ENCODE results near the gene EBPL. TPM values are rescaled to one million over a fixed set of nuclear protein-coding genes. Genes with fewer than 3 reads are reported as not detected.

EBPL gene
- total RNA-seq (31.4 TPM), polyA plus RNA-seq (ENCODE audit: insufficient read depth, low read depth, low replicate concordance) (36.8 TPM)
- long read RNA-seq, donor 1, transcript EBPL-201 (4 exons, 914 nt): major isoform, 19 of 43 reads
- long read RNA-seq, donor 1, transcript EBPL-203 (2 exons, 579 nt): minor isoform, 9 of 43 reads
- long read RNA-seq, donor 1, transcript EBPL-206 (3 exons, 810 nt): minor isoform, 12 of 43 reads
- long read RNA-seq, donor 1, partial matches to known transcripts: 0 of 43 reads
- long read RNA-seq, donor 1, other reads (novel, unspliced or antisense): 0 of 43 reads
- long read RNA-seq, donor 2, transcript EBPL-206 (3 exons, 810 nt): minor isoform, 13 of 64 reads
- long read RNA-seq, donor 2, transcript EBPL-203 (2 exons, 579 nt): minor isoform, 7 of 64 reads
- long read RNA-seq, donor 2, transcript EBPL-201 (4 exons, 914 nt): major isoform, 31 of 64 reads
- long read RNA-seq, donor 2, partial matches to known transcripts: 11 of 64 reads
- long read RNA-seq, donor 2, other reads (novel, unspliced or antisense): 0 of 64 reads
- long read RNA-seq, donor 3, transcript EBPL-203 (2 exons, 579 nt): minor isoform, 11 of 93 reads
- long read RNA-seq, donor 3, transcript EBPL-206 (3 exons, 810 nt): minor isoform, 20 of 93 reads
- long read RNA-seq, donor 3, transcript EBPL-201 (4 exons, 914 nt): major isoform, 51 of 93 reads
- long read RNA-seq, donor 3, transcript EBPL-204 (3 exons, 766 nt): minor isoform, 5 of 93 reads
- long read RNA-seq, donor 3, partial matches to known transcripts: 6 of 93 reads
- long read RNA-seq, donor 3, other reads (novel, unspliced or antisense): 0 of 93 reads
- long read RNA-seq, donor 4, transcript EBPL-201 (4 exons, 914 nt): major isoform, 28 of 61 reads
- long read RNA-seq, donor 4, transcript EBPL-206 (3 exons, 810 nt): minor isoform, 14 of 61 reads
- long read RNA-seq, donor 4, transcript EBPL-203 (2 exons, 579 nt): minor isoform, 11 of 61 reads
- long read RNA-seq, donor 4, partial matches to known transcripts: 5 of 61 reads
- long read RNA-seq, donor 4, other reads (novel, unspliced or antisense): 0 of 61 reads
- long read RNA-seq, donor 5, partial matches to known transcripts: 0 of 5 reads
- long read RNA-seq, donor 5, other reads (novel, unspliced or antisense): 0 of 5 reads
- long read RNA-seq, donor 6, transcript EBPL-203 (2 exons, 579 nt): minor isoform, 8 of 66 reads
- long read RNA-seq, donor 6, transcript EBPL-206 (3 exons, 810 nt): minor isoform, 14 of 66 reads
- long read RNA-seq, donor 6, transcript EBPL-201 (4 exons, 914 nt): major isoform, 36 of 66 reads
- long read RNA-seq, donor 6, partial matches to known transcripts: 5 of 66 reads
- long read RNA-seq, donor 6, other reads (novel, unspliced or antisense): 0 of 66 reads
- long read RNA-seq, donor 7, transcript EBPL-201 (4 exons, 914 nt): major isoform, 11 of 19 reads
- long read RNA-seq, donor 7, partial matches to known transcripts: 0 of 19 reads
- long read RNA-seq, donor 7, other reads (novel, unspliced or antisense): 0 of 19 reads
- long read RNA-seq, donor 8, transcript EBPL-203 (2 exons, 579 nt): minor isoform, 20 of 78 reads
- long read RNA-seq, donor 8, transcript EBPL-201 (4 exons, 914 nt): major isoform, 37 of 78 reads
- long read RNA-seq, donor 8, transcript EBPL-206 (3 exons, 810 nt): minor isoform, 19 of 78 reads
- long read RNA-seq, donor 8, partial matches to known transcripts: 0 of 78 reads
- long read RNA-seq, donor 8, other reads (novel, unspliced or antisense): 0 of 78 reads
- long read RNA-seq, donor 9, transcript EBPL-206 (3 exons, 810 nt): minor isoform, 8 of 34 reads
- long read RNA-seq, donor 9, transcript EBPL-201 (4 exons, 914 nt): major isoform, 19 of 34 reads
- long read RNA-seq, donor 9, transcript EBPL-203 (2 exons, 579 nt): minor isoform, 6 of 34 reads
- long read RNA-seq, donor 9, partial matches to known transcripts: 0 of 34 reads
- long read RNA-seq, donor 9, other reads (novel, unspliced or antisense): 0 of 34 reads
- long read RNA-seq, donor 10, transcript EBPL-206 (3 exons, 810 nt): minor isoform, 13 of 57 reads
- long read RNA-seq, donor 10, transcript EBPL-203 (2 exons, 579 nt): minor isoform, 5 of 57 reads
- long read RNA-seq, donor 10, transcript EBPL-201 (4 exons, 914 nt): major isoform, 26 of 57 reads
- long read RNA-seq, donor 10, partial matches to known transcripts: 10 of 57 reads
- long read RNA-seq, donor 10, other reads (novel, unspliced or antisense): 0 of 57 reads

- Histone ChIP-seq H3K9me3 (ENCODE audit: control insufficient read depth in 2 of 3, insufficient read depth in 1 of 3, low read length in 3 of 3) (no peaks in the 10 kb centered on the region), H3K27me3 (ENCODE audit: control insufficient read depth, insufficient read depth, low read length) (no peaks in the 10 kb centered on the region), H3K4me1 (ENCODE audit: control insufficient read depth in 2 of 3, insufficient read depth in 2 of 3, low read depth in 1 of 3, low read length in 3 of 3) (peaks cover 0 to 2% (median 0%) of the 10 kb centered on the region in 3 donors), H3K4me3 (ENCODE audit: low read length in 3 of 3) (peak within 1 kb of the TSS; percentile 47 to 88 (median 74)), H3K27ac (ENCODE audit: low read depth in 2 of 2, low read length in 2 of 2) (peak within 1 kb of the TSS; percentile 11 to 68), H3K9ac (ENCODE audit: low read length in 3 of 3) (peak within 1 kb of the TSS in 2 of 3 donors; percentile 64 to 81), H3K36me3 (ENCODE audit: control insufficient read depth in 2 of 3, insufficient read depth in 3 of 3, low read length in 3 of 3) (no peaks in the 10 kb centered on the region)
- peak; percentile 96 to 98 (median 97) for DNase-seq
- intact Hi-C loops (cut with DNase I): no loop called here
- FAIRE-seq: no peak
- no peak for TF ChIP-seq CTCF (IDR thresholded peaks at IDR 0.05; ENCODE audit: borderline replicate concordance, extremely low read depth, insufficient read depth)
Observed at GRCh38 chr13:49690995-49691784, at the start of gene EBPL. Gene EBPL, minus strand, starts transcription at chr13:49691486. Its CDS starts 62 bp downstream, at chr13:49691424.

- Histone ChIP-seq H3K36me3 (ENCODE audit: control insufficient read depth in 2 of 3, insufficient read depth in 3 of 3, low read length in 3 of 3) (peaks cover 0 to 4% (median 0%) of the 10 kb centered on the region in 3 donors), H3K9ac (ENCODE audit: low read length in 3 of 3) (no peak overlapping the region), H3K4me1 (ENCODE audit: control insufficient read depth in 2 of 3, insufficient read depth in 2 of 3, low read depth in 1 of 3, low read length in 3 of 3) (no peaks in the 10 kb centered on the region), H3K27me3 (ENCODE audit: control insufficient read depth, insufficient read depth, low read length) (no peaks in the 10 kb centered on the region), H3K4me3 (ENCODE audit: low read length in 3 of 3) (no peak overlapping the region), H3K9me3 (ENCODE audit: control insufficient read depth in 2 of 3, insufficient read depth in 1 of 3, low read length in 3 of 3) (no peaks in the 10 kb centered on the region), H3K27ac (ENCODE audit: low read depth in 2 of 2, low read length in 2 of 2) (no peak overlapping the region)
- intact Hi-C loops (cut with DNase I): no loop called here
- FAIRE-seq (no peak), DNase-seq (no peak)
- no peak for TF ChIP-seq CTCF (IDR thresholded peaks at IDR 0.05; ENCODE audit: borderline replicate concordance, extremely low read depth, insufficient read depth)
Observed at GRCh38 chr13:49740870-49741269, 49.6 kb upstream of the EBPL start.

Measured in kidney (tissue), 22 donors.